NCI-H2171 treated with DMSO at 0.1 percent for 48 hours (cell line): ENCODE data around the gene RAD51B.
A peak's percentile ranks its signal among the peaks of the same experiment; 100 is the strongest.

Experiments
- DNase-seq: peaks from one replicate; lab custom pipeline; 2025; lab: John Stamatoyannopoulos, UW

RAD51B gene

DNA sequence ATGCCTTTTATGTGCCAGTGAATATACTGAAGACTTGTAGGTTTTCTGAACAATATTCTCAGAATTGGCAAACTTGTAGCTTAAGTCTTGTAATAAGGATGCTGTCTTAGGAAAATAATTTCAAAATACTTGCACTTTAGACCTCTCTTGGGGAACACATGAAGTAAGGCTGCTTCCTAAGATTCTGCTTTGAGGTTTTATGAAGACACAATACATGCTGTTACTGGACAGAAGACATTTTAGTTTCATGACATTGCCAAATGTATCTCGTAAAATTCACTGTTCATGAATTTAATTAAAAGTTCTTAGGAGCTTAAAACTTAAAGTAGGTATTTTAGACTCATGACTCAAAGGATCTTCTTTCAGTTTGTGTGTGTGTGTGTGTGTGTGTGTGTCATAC is 80.7 kb downstream of the RAD51B start:
- no peak for DNase-seq

DNA sequence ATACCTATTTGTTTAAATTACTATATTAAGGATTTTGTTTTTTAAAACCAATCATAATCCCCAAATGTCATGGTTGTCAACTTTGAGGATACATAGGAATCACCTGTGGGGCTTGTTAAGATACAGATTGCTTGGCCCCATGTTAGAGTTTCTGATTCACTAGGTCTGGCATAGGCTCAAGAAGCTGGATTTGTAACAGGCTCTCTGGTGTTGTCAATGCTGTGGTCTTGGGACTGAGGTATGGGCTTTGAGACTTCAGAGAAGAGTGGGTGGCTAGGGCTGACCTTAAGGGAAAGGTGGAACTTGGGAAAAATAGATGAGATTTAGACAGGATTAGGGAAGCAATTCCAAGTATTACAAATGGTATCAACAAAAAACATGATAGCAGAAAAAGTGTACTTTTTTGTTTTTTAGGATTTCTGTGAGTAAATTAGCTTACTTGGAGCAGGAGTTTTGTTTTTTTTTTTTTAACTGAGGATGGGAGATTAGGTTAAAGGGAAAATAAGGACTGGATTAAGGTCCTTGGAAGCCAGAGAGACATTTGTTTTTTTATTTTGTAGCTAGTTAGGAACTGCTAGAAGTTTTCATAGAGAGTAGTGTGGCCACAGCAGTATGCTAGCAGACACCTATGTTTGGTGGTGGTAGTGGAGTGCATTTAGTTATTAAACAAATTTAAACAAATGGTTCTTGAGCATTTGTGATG is 88.6 kb downstream of the RAD51B start:
- no peak for DNase-seq

- no peak for DNase-seq
These were observed 92.0 kb downstream of the RAD51B start for GRCh38 chr14:67911562-67911961.

- no peak for DNase-seq
These were observed 96.9 kb downstream of the RAD51B start for GRCh38 chr14:67916430-67916829.

DNA sequence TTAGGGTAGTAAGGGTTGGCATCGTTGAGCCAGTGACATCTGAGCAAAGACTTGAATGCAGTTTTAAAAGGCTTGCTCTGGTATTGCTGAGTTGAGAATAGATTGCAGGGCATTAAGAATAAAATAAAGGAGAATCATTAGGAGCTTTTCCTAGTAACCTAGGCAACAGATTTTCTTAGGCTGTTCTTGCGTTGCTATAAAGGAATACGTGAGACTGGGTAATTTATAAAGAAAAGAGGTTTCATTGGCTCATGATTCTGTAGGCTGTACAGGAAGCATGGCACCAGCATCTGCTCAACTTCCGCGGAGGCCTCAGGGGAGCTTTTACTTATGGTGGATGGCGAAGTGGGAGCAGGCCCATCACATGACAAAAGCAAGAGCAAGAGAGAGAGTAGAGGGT is 97.4 kb downstream of the RAD51B start:
- DNase-seq = no peak

DNA sequence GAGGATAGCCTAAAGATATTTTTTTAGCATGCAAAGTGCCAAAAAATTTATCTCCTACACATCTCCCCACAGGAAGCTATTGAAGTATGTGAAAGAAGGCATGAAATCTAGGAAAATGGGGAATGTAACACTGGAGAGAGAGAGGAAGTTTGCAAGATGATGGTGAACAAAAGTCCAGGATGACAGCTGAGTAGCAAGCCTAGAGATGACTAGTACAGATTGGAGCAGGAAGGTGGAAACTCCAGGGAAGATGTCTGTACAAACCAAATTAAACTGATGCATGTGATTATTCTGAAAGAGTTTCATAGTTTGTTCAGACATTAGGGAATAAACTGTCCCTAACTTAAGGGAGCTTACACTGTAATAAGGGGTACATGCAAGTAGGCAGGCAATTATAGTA is 99.3 kb downstream of the RAD51B start:
- no peak for DNase-seq

DNA sequence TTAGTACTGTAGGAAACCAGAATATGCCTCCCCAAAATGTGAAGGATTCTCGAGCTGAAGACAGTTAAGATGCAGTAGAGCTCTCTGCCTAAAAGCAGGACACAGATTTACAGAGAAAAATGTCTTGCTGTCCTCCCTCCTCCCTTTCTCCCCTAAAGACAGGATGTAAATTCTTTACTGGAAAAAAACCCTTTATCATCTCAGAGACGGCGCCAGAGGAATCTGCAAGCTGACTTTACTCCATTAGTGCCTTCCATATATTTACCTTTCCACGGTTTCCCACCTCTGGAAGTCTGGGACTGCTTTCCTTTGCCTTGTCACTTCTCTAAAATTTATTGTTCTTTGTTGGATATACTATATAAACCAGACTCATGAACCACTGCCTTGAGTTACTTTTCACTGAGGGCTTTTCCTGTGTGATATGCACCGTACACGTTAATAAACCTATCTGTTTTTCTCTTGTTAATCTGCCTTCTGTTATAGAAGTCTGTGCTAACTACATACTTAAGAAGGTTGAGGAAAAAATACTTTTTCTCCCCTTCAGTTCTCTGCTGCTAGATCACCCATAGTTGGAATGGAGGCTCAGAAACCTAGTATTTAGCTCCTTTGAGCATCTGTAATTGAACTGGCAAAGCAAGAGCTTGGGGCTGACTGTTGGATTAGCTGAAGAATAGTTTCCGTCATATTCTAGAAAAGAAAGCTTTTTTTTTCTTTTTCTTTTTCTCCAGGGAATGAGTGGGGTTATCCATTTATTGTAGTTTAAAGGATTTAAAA is 99.9 kb downstream of the RAD51B start:
- DNase-seq = no peak

GRCh38 chr14:67926821-67927220 is 107.2 kb downstream of the RAD51B start:
- DNase-seq = no peak

DNA sequence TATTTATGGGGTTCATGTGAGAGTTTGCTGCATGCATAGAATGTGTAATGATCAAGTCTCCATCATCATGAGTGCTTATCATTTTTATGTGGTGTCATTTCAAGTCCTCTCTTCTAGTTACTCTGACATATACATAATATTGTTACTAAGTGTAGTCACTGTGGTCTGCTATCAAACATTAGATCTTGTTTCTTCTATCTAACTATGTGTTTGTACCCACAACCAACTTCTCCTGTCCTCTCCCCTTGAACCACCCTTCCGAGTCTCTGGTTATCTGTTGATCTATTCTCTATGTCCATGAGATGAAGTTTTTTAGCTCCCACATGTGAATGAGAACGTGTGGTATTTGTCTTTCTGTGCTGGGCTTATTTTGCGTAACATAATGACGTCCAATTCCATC is 107.7 kb downstream of the RAD51B start:
- no peak for DNase-seq

DNA sequence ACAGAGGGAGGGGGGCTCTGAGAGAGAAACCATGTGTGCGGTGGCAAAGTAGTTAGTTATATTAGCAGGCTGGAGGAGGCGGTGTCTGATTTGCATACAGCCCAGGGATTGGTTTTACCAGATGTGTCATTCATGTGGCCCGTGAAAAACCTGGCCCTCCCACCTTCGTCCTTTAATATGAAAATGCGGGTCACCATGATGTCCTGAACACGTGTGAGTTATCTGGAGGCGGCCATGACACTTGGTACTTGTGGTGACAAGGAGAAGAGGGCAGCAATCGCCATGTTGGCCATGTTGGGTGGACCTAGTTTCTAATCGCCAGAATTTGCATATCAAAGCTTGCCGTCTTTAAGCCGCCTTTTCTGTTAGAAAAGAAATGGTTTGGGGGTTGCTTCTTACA is 108.8 kb downstream of the RAD51B start:
- no peak for DNase-seq

DNA sequence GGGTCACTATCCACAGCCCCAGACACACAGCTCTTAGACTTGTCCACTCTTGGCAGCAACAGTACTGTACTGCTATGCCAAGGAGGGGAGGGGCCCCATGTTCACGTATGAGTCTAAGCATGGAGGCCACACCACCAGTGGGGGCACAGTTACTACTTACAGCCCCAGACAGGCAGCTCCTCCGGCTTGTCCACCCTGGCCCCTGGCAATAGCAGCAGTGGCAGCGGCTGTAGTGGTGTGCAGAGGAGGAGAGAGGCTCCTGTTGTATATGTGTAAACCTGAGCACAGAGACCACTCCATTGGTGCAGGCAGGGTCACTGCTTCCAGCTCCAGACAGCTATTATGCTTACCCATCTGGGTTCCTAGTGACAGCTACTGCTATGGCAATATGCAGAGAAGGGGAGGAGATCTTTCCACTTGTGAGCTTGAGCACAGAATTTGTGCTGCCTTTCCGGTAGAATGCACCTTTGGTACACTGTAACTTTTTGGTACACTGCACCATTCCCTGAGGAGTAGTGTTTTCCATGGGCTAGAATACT is 113.2 kb downstream of the RAD51B start:
- DNase-seq = no peak

- no peak for DNase-seq
These were observed 113.7 kb downstream of the RAD51B start for GRCh38 chr14:67933266-67933665.

GRCh38 chr14:67934087-67934486 is 114.5 kb downstream of the RAD51B start:
- peak; percentile 88 for DNase-seq

DNA sequence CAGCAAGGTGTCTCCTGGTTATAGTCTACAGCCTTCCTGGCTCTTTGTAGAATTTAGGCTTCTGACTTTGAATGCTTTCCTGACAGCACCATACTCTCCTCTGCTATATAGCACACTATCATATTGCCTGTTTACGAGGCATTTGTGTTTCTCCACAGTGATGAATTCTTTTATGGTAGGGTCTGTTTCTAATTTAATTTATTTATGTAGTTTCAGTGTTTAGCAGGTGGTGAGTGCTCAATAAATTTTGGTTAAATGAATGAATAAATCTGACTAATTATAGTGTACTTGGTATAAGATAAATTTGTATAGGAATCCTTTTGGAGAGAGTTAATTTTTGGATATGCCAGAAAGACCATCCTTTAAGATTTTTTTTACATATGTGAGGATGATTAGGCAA is 115.3 kb downstream of the RAD51B start:
- DNase-seq = no peak

DNA sequence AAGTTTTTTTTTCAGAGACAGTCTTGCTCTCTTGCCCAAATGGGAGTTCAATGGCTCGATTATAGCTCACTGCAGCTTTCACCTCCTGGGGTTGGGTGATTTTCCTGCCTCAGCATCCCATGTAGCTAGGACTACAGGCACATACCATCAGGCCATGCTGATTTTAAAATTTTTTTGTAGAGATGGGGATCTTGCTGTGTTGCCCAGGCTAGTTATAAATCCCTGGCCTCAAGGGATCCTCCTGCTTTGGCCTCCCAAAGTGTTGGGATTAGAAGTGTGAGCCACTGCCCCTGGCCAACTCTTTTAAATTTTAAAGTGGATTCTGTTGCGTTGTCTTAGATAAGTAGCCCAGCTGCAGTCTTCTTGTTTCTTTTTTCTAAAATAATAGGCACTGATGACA is 115.8 kb downstream of the RAD51B start:
- DNase-seq = no peak

DNA sequence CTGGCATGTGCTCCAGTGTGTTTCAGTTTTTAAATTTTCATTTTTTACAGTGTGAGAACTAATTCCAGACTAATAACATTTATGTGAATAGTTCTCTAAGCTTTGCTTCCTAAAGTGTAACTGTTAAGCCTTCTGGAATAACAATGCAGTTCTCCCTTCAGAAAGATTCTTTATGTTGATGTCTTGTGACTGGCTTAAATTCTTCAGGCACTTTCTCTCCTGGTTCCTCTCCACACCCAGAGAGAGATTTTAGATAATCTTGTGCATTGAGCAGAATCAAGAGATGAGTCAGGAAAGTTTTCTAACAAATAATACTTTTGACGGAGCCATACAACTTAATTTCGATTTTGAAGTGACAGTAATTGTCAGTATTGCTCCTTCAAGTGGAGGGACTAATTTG is 118.5 kb downstream of the RAD51B start:
- DNase-seq = no peak

DNA sequence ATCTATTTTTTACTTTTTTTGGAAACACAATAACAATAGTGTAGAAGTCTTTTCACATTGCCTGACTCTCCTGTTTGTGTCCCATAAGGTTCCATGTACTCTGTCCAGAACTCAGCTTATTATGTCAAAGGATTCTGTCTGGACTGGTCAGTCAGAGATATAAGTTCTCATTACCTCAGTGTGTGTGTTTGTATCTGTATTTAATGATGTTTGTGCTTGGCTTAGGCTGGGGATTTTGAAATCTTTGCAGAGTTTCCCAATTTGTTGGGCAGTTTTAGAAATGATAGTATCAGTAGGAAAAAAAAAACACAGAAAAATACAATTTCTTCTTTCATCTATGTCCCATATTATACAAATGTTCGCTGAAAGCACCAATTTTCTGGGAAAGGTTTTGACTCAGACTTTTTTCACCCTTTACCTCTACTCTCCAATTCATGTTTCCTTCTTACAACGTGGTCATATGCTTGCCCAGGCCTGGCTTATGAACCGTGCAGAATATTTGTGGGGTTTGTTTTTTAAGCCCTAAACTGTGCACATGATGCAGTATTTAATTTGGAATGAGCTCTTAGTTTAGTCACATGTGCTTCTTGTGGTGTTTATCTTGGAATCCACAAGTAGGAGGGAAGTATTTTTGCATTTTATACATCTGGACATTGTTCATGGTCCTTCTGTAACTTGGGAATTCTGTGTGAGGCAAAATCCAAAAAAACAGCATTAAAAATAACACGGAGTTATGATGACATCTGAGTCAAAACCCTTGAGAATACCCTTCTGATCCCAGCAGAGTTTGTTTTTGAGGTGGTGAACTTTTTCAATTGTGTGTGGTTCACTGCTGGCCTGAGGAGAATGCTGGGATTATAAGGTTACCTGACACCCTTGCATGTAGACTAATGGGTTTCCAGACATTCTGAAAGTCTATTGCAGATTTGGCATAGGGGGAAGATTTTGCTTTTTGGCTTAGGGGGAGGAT is 121.2 kb downstream of the RAD51B start:
- DNase-seq = no peak

DNA sequence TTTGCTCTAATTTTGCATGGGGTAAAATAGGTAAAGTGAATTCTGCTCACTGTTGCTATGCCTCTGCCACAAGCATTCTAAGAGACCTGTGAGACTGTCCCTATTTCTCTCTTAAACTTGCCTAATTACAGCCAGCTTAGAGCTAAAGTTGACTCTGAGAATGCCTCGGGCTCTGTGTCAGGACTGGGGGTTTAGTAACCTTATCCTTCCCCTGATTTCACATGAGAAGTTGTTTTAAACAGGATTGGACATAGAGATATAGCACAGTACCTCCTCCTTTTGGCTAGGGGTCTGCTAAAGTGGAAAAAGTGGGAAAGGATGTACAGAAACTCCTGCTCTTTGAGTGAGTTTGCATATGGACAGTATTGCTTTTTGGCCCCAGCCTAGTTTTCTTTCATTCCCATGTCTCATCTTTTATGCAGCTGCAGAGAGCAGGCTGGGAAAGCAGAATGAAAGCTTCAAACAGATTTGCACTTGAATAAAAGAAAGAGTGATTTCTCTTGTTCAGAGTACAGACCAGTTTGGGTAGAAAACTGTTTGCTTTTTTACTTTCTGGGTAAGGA is 122.0 kb downstream of the RAD51B start:
- DNase-seq = no peak

DNA sequence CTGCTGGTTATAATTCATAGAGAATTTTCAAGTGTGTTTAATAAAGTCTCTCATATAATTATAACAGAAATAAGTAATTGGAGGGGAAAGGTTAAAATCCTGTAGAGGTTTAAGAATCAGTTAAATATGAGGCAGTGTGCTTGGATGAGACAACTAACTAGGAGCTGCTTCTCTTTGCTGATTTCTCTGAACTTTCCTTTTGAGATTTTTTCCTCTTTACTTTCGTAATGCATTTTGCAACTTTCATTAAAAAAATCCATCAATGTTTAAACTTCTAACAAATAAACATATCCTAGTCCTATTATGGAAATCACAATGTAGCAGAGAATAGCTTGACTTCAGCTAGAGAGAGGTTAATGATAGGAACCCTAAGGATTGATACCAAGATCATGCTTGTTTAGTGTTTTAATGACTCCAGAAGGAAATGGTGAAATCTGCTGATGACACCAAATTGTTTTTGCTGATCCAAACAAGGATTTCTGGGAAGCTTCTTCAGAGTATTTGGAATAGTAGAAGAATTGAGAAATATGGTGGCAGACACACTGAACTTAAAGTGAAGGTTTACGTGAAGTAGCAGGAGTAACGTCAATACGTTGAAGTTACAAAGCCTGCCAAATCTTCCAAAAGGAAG is 122.6 kb downstream of the RAD51B start:
- DNase-seq = no peak

GRCh38 chr14:67943947-67944346 is 124.4 kb downstream of the RAD51B start:
- peak; percentile 79 for DNase-seq

GRCh38 chr14:67944605-67945004 is 125.0 kb downstream of the RAD51B start:
- no peak for DNase-seq
